Measurements from ENCODE around the gene PCGF1. TPM values are rescaled to one million over a fixed set of nuclear protein-coding genes. Genes with fewer than 3 reads are reported as not detected.
"Not testable (repeated sequence)": the region's sequence is repeated elsewhere in the genome, so short reads cannot be mapped to it uniquely, and the experiment has no call there.

Gene PCGF1
- total RNA-seq, 3 donors from 2014 or later (not counting 1 experiment from before 2014, with no cell fraction given): 22.9 to 35.9 (median 33.2) TPM

GRCh38 chr2:74461187-74462053, 46.1 kb downstream of the PCGF1 start:
- Mint-ChIP-seq H3K4me3 (no peak overlapping the region), H3K36me3 (no peaks in the 10 kb centered on the region), H3K27me3 (ENCODE audit: low read depth in 2 of 2) (no peaks in the 10 kb centered on the region), H3K4me1 (peaks cover 45 to 61% of the 10 kb centered on the region in 2 donors), H3K27ac (peak overlapping the region in 1 of 2 donors; percentile 29), H3K9me3 (no peaks in the 10 kb centered on the region)
- intact Hi-C loops (cut with micrococcal nuclease): no loop called here
- Histone ChIP-seq H3K27me3 (ENCODE audit: control insufficient read depth, insufficient read depth, low read length) (no peaks in the 10 kb centered on the region), H3K4me3 (ENCODE audit: low read length) (no peak overlapping the region), H3K4me1 (ENCODE audit: control insufficient read depth, insufficient read depth, low read length) (peaks cover 39% of the 10 kb centered on the region), H3K27ac (ENCODE audit: low read length) (no peak overlapping the region), H3K36me3 (ENCODE audit: control insufficient read depth, insufficient read depth, low read length) (peaks cover 10% of the 10 kb centered on the region), H3K9me3 (ENCODE audit: control insufficient read depth, insufficient read depth, low read length) (no peaks in the 10 kb centered on the region)
- ATAC-seq (no peak), DNase-seq (peak in 1 of 2 donors; percentile 29)
- WGBS (ENCODE audit: insufficient coverage): 95% methylated on average over 27 of the region's 27 CpGs
- no peak for TF ChIP-seq CTCF (IDR thresholded peaks at IDR 0.05)

- H3K9me3 Mint-ChIP-seq; H3K36me3 Mint-ChIP-seq; ATAC-seq; H3K9me3 ChIP-seq (ENCODE audit: control insufficient read depth, insufficient read depth, low read length); DNase-seq; H3K27me3 Mint-ChIP-seq (ENCODE audit: low read depth in 2 of 2); intact Hi-C loops (cut with micrococcal nuclease); H3K27me3 ChIP-seq (ENCODE audit: control insufficient read depth, insufficient read depth, low read length); H3K4me3 ChIP-seq (ENCODE audit: low read length); H3K27ac ChIP-seq (ENCODE audit: low read length): not testable (repeated sequence)
- WGBS (ENCODE audit: insufficient coverage): 93% methylated on average over 10 of the region's 10 CpGs
- Mint-ChIP-seq H3K27ac (peak overlapping the region; percentile 98 to 99), H3K4me1 (peaks cover 48 to 68% of the 10 kb centered on the region in 2 donors), H3K4me3 (peak overlapping the region; percentile 98)
- peaks cover 10% of the 10 kb centered on the region for H3K36me3 ChIP-seq (ENCODE audit: control insufficient read depth, insufficient read depth, low read length)
- peaks cover 44% of the 10 kb centered on the region for H3K4me1 ChIP-seq (ENCODE audit: control insufficient read depth, insufficient read depth, low read length)
Measured at GRCh38 chr2:74460187-74460586, 47.3 kb downstream of the PCGF1 start.

GRCh38 chr2:74459503-74460118, 47.9 kb downstream of the PCGF1 start:
- H3K9me3 ChIP-seq (ENCODE audit: control insufficient read depth, insufficient read depth, low read length); ATAC-seq; H3K27me3 ChIP-seq (ENCODE audit: control insufficient read depth, insufficient read depth, low read length); H3K4me3 ChIP-seq (ENCODE audit: low read length); H3K27me3 Mint-ChIP-seq (ENCODE audit: low read depth in 2 of 2); H3K27ac ChIP-seq (ENCODE audit: low read length); H3K9me3 Mint-ChIP-seq; H3K36me3 Mint-ChIP-seq: not testable (repeated sequence)
- WGBS (ENCODE audit: insufficient coverage): 91% methylated on average over 13 of the region's 13 CpGs
- Mint-ChIP-seq H3K4me3 (peak overlapping the region; percentile 98), H3K27ac (peak overlapping the region; percentile 98 to 99), H3K4me1 (peaks cover 54 to 71% of the 10 kb centered on the region in 2 donors)
- intact Hi-C loops (cut with micrococcal nuclease): loop anchor here (5.0 to 10.0 kb wide), 2 partner anchors 722 to 1225 kb away; partner anchors contain the start of genes CCT7, PRADC1 and TPRKB
- Histone ChIP-seq H3K36me3 (ENCODE audit: control insufficient read depth, insufficient read depth, low read length) (peaks cover 10% of the 10 kb centered on the region), H3K4me1 (ENCODE audit: control insufficient read depth, insufficient read depth, low read length) (peaks cover 45% of the 10 kb centered on the region)
- peak in 1 of 2 donors; percentile 17 for DNase-seq

- H3K36me3 ChIP-seq (ENCODE audit: control insufficient read depth, insufficient read depth, low read length): peaks cover 10% of the 10 kb centered on the region
- H3K27ac ChIP-seq (ENCODE audit: low read length): peak overlapping the region; percentile 79
- H3K9me3 ChIP-seq (ENCODE audit: control insufficient read depth, insufficient read depth, low read length): no peaks in the 10 kb centered on the region
- WGBS (ENCODE audit: insufficient coverage): 15% methylated on average over 7 of the region's 10 CpGs
- Mint-ChIP-seq H3K36me3 (no peaks in the 10 kb centered on the region), H3K4me3 (peak overlapping the region; percentile 98), H3K27ac (peak overlapping the region; percentile 98 to 99), H3K4me1 (peaks cover 58 to 71% of the 10 kb centered on the region in 2 donors), H3K9me3 (no peaks in the 10 kb centered on the region), H3K27me3 (ENCODE audit: low read depth in 2 of 2) (no peaks in the 10 kb centered on the region)
- DNase-seq (peak in 1 of 2 donors; percentile 44), ATAC-seq (no peak)
- peak overlapping the region; percentile 89 for H3K4me3 ChIP-seq (ENCODE audit: low read length)
- H3K4me1 ChIP-seq (ENCODE audit: control insufficient read depth, insufficient read depth, low read length): peaks cover 38% of the 10 kb centered on the region
- intact Hi-C loops (cut with micrococcal nuclease): loop anchor here (1.0 to 10.0 kb wide), 6 partner anchors 13 to 1224 kb away; partner anchors contain the start of genes C2orf81, CCT7, MRPL53 and PCGF1
- no peaks in the 10 kb centered on the region for H3K27me3 ChIP-seq (ENCODE audit: control insufficient read depth, insufficient read depth, low read length)
- no peak for TF ChIP-seq CTCF (IDR thresholded peaks at IDR 0.05)
Measured at GRCh38 chr2:74458938-74459363, 48.5 kb downstream of the PCGF1 start.

Measured in natural killer cell (primary cell).